Upper lobe of right lung (tissue), 1 donor: ENCODE data around the gene STAT3. TPM values are rescaled to one million over a fixed set of nuclear protein-coding genes. Genes with fewer than 3 reads are reported as not detected.

ENCODE experiments used
- ATAC-seq: fragments of 200-7000 bp; cut with Tn5 transposase; one replicate; pipeline ENCODE4 v1.9.1; 2020; ENCODE audit warnings: mild to moderate bottlenecking, moderate library complexity
- DNase-seq: peaks from one replicate; pipeline ENCODE4 v3.0.0-alpha.2; 2020
- H3K27ac ChIP-seq: fragments of 200-600 bp; one replicate; pipeline ENCODE4 v1.8.0; 2022
- H3K27me3 ChIP-seq: fragments of 200-600 bp; one replicate; pipeline ENCODE4 v1.8.0; 2022; ENCODE audit warnings: mild to moderate bottlenecking
- H3K36me3 ChIP-seq: fragments of 200-600 bp; one replicate; pipeline ENCODE4 v1.8.0; 2022
- H3K4me1 ChIP-seq: fragments of 200-600 bp; one replicate; pipeline ENCODE4 v1.8.0; 2022
- H3K4me3 ChIP-seq: fragments of 200-600 bp; one replicate; pipeline ENCODE4 v1.8.0; 2022; ENCODE audit warnings: mild to moderate bottlenecking
- H3K9me3 ChIP-seq: fragments of 200-600 bp; one replicate; pipeline ENCODE4 v1.8.0; 2022
- CTCF ChIP-seq: fragments of 200-600 bp; IDR thresholded peaks from one replicate; pipeline ENCODE4 v1.8.0; 2022; ENCODE audit warnings: antibody characterized with exemption
- intact Hi-C: fragments of 100-400 bp; cut with DNase I; formaldehyde crosslinking; loops from one replicate; pipeline ENCODE4 v1.11.0; 2022
- total RNA-seq: library from RNA; stranded (reverse); fragmentation: NEBNext Ultra II Directional; extraction: Animal tissue kit (Norgen Biotek cat#: 25700); gene quantifications from one replicate; pipeline ENCODE4 v1.2.1, GENCODE V29; 2021
- donor health status: DM: no; HTN: yes; CAD: no; lungs with severe emphysema.

STAT3 gene
- total RNA-seq, 1 donor from 2014 or later = 309 TPM

GRCh38 chr17:42346481-42346880, 41.8 kb downstream of the STAT3 start:
- ATAC-seq (peak; percentile 65), DNase-seq (no peak)
- Histone ChIP-seq H3K27ac (no peak overlapping the region), H3K4me3 (no peak overlapping the region), H3K36me3 (peaks cover 64% of the 10 kb centered on the region), H3K9me3 (no peaks in the 10 kb centered on the region), H3K27me3 (no peaks in the 10 kb centered on the region), H3K4me1 (peaks cover 36% of the 10 kb centered on the region)
- intact Hi-C loops = no loop called here
- TF ChIP-seq CTCF = no peak

- intact Hi-C loops = no loop called here
- DNase-seq (peak; percentile 71), ATAC-seq (peak; percentile 44)
- Histone ChIP-seq H3K4me1 (peaks cover 36% of the 10 kb centered on the region), H3K27me3 (no peaks in the 10 kb centered on the region), H3K36me3 (peaks cover 73% of the 10 kb centered on the region), H3K4me3 (no peak overlapping the region), H3K9me3 (no peaks in the 10 kb centered on the region), H3K27ac (no peak overlapping the region)
- TF ChIP-seq CTCF = no peak
These were observed 42.7 kb downstream of the STAT3 start for GRCh38 chr17:42345396-42346073.

- ATAC-seq = no peak
- peaks cover 15% of the 10 kb centered on the region for H3K4me1 ChIP-seq
- H3K4me3 ChIP-seq = no peak overlapping the region
- no peaks in the 10 kb centered on the region for H3K27me3 ChIP-seq
- no peak overlapping the region for H3K27ac ChIP-seq
- no peak for DNase-seq
- peaks cover 90% of the 10 kb centered on the region for H3K36me3 ChIP-seq
- no peak for TF ChIP-seq CTCF
- intact Hi-C loops = no loop called here
- H3K9me3 ChIP-seq = no peaks in the 10 kb centered on the region
These were observed 45.8 kb downstream of the STAT3 start for GRCh38 chr17:42342242-42343008.

GRCh38 chr17:42341568-42341967, 46.7 kb downstream of the STAT3 start:
- Histone ChIP-seq H3K27me3 (no peaks in the 10 kb centered on the region), H3K4me1 (peaks cover 8% of the 10 kb centered on the region), H3K27ac (no peak overlapping the region), H3K4me3 (no peak overlapping the region), H3K9me3 (no peaks in the 10 kb centered on the region), H3K36me3 (peaks cover 95% of the 10 kb centered on the region)
- no peak for ATAC-seq
- TF ChIP-seq CTCF = no peak
- intact Hi-C loops = no loop called here
- no peak for DNase-seq

- H3K9me3 ChIP-seq = no peaks in the 10 kb centered on the region
- no peak overlapping the region for H3K27ac ChIP-seq
- peaks cover 95% of the 10 kb centered on the region for H3K36me3 ChIP-seq
- DNase-seq (no peak), ATAC-seq (no peak)
- no peaks in the 10 kb centered on the region for H3K27me3 ChIP-seq
- H3K4me3 ChIP-seq = no peak overlapping the region
- no peaks in the 10 kb centered on the region for H3K4me1 ChIP-seq
- no peak for TF ChIP-seq CTCF
- intact Hi-C loops = no loop called here
These were observed 47.5 kb downstream of the STAT3 start for GRCh38 chr17:42340691-42341127.
